Adrenal gland (tissue), 5 donors: ENCODE data around the gene DIAPH2.

Experiments
- POLR2A ChIP-seq, 2 donors: fragments of 450-650 bp; IDR thresholded peaks; one replicate each; pipeline ENCODE4 v1.6.1; 2017; ENCODE audit warnings: antibody characterized with exemption in 2 of 2, mild to moderate bottlenecking in 2 of 2, moderate library complexity in 1 of 2
- TF ChIP-seq, protein P1 (sequence below), 6 experiments: fragments of 450-650 bp in 4 of 6; fragments of 200-600 bp in 2 of 6; sonication (generic) in 1 of 6; IDR thresholded peaks; 1 replicate in 5 of 6; 2 replicates in 1 of 6; pipeline versions ENCODE4 v1.5.1 to v1.8.0; 2016 to 2021; ENCODE audit warnings: antibody characterized with exemption in 6 of 6, mild to moderate bottlenecking in 2 of 6, moderate library complexity in 1 of 6
- donor health status: DM: no; HTN: no; CAD: no.

DNA sequence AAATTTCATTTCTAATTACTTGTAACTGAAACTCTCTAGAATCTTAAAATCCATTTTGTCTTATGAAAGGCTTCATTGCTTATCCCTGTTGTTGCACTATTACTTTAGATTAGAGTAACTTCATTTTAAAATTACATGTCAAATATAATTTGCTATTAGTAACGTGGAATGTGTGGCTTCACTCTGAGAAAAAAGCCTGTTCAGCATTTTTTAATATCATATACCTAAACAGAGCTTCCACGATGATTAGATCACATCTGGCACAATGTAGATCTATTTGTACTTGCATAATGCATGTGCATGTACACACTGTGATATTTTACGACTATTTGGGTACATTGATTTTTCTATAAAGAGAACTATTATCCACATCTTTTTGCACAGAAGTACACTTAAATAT is 847.2 kb downstream of the DIAPH2 start:
- TF ChIP-seq, protein P1, sequence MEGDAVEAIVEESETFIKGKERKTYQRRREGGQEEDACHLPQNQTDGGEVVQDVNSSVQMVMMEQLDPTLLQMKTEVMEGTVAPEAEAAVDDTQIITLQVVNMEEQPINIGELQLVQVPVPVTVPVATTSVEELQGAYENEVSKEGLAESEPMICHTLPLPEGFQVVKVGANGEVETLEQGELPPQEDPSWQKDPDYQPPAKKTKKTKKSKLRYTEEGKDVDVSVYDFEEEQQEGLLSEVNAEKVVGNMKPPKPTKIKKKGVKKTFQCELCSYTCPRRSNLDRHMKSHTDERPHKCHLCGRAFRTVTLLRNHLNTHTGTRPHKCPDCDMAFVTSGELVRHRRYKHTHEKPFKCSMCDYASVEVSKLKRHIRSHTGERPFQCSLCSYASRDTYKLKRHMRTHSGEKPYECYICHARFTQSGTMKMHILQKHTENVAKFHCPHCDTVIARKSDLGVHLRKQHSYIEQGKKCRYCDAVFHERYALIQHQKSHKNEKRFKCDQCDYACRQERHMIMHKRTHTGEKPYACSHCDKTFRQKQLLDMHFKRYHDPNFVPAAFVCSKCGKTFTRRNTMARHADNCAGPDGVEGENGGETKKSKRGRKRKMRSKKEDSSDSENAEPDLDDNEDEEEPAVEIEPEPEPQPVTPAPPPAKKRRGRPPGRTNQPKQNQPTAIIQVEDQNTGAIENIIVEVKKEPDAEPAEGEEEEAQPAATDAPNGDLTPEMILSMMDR (IDR thresholded peaks at IDR 0.05) = no peak
- no peak for TF ChIP-seq POLR2A (IDR thresholded peaks at IDR 0.05)
